ENCODE results near the gene PCDHB11. TPM values are rescaled to one million over a fixed set of nuclear protein-coding genes. Genes with fewer than 3 reads are reported as not detected.

The PCDHB11 gene
- total and polyA plus RNA-seq, 2 of the 8 experiments (the other 6 are each of a cell fraction or from before 2014, with no cell fraction given): 0.50 to 0.86 TPM

DNA sequence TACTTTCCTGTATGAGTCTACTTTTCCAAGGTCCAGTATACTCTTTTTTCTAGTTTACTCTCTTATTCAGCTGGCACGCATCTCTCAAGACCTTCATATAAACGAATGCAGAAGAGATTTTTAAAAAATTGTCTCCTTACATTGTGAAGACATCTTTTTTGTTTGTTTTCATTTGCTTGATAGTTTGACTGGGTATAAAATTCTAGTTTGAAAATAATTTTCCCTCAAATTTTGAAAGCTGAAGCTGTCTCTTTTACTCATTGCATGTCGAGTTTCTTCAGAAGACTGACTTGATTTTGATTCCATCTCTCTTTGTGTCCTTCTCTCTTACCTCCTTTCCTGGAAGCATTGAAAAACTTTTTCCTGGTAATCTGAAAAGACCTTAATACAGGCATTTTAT, 3.1 kb upstream of the PCDHB11 start:
- ChIA-PET CTCF (ENCODE audit: partially characterized antibody) (interaction anchor here (0.7 to 6.0 kb wide), 13 partner anchors 9 to 402 kb away, joined by 3 to 39 read pairs (median 4); partner anchors contain the start of genes PCDHA2, PCDHB12, PCDHB14 and PCDHB16), POLR2A (ENCODE audit: partially characterized antibody) (no interaction called here)
- Histone ChIP-seq H4K8ac (ENCODE audit: extremely low read depth, insufficient read depth, low read length) (no peak overlapping the region), H3K23me2 (ENCODE audit: low read depth, low read length) (no peaks in the 10 kb centered on the region; the same call in 1 of the 2 replicates), H4K91ac (replicated peaks; ENCODE audit: insufficient read length, low read length) (no peak overlapping the region), H3K56ac (replicated peaks; ENCODE audit: insufficient read length, low read depth, low read length) (no peak overlapping the region), H3K27ac (ENCODE audit: low read depth, low read length) (no peak overlapping the region), H2BK5ac (ENCODE audit: low read depth, low read length) (no peak overlapping the region), H3K27me3 (replicated peaks in 1 of 4; ENCODE audit: control insufficient read depth in 3 of 4, extremely low read depth in 1 of 4, insufficient read depth in 3 of 4, low read length in 3 of 4) (no peaks in the 10 kb centered on the region), H3K9me3 (ENCODE audit: insufficient read depth in 2 of 2, low read depth in 1 of 2, low read length in 1 of 2) (peaks cover 6 to 10% of the 10 kb centered on the region in 2 experiments; a peak in 2 of 4 replicates), H3K9ac (replicated peaks in 1 of 4; ENCODE audit: extremely low read depth in 1 of 4, low read depth in 3 of 4, low read length in 3 of 4) (no peak overlapping the region), H3K4me3 (ENCODE audit: extremely low read depth in 1 of 4, insufficient read depth in 2 of 4, low read depth in 3 of 4, low read length in 4 of 4) (no peak overlapping the region), H3K23ac (ENCODE audit: insufficient read length) (no peak overlapping the region), H3K18ac (ENCODE audit: extremely low read depth, low read length) (no peak overlapping the region), H2BK20ac (ENCODE audit: low read length) (no peak overlapping the region), H3K4me2 (ENCODE audit: insufficient read depth in 1 of 2, low read depth in 2 of 2, low read length in 2 of 2) (no peak overlapping the region), H3K36me3 (ENCODE audit: control insufficient read depth in 2 of 4, insufficient read depth in 4 of 4, low read length in 3 of 4) (no peaks in the 10 kb centered on the region), H2BK15ac (ENCODE audit: low read length) (no peak overlapping the region), H3K4me1 (replicated peaks in 1 of 4; ENCODE audit: control insufficient read depth in 3 of 4, insufficient read depth in 4 of 4, low read length in 3 of 4) (no peaks in the 10 kb centered on the region; a peak in 1 of 7 replicates), H4K20me1 (replicated peaks in 1 of 2; ENCODE audit: control insufficient read depth in 1 of 2, insufficient read depth in 2 of 2, low read length in 2 of 2) (no peaks in the 10 kb centered on the region), H3K79me2 (ENCODE audit: control insufficient read depth in 1 of 2, insufficient read depth in 2 of 2, low read length in 2 of 2) (no peaks in the 10 kb centered on the region), H3K4ac (replicated peaks; ENCODE audit: insufficient read length, low read depth, low read length) (no peak overlapping the region), H2AFZ (ENCODE audit: low read length) (no peak overlapping the region), H4K5ac (ENCODE audit: insufficient read length, low read depth, low read length) (no peak overlapping the region), H3K14ac (ENCODE audit: insufficient read length) (no peak overlapping the region), H2AK5ac (ENCODE audit: low read depth, low read length) (no peak overlapping the region), H3K79me1 (ENCODE audit: low read depth, low read length) (no peaks in the 10 kb centered on the region), H2BK12ac (ENCODE audit: low read depth, low read length) (no peak overlapping the region), H2BK120ac (replicated peaks; ENCODE audit: low read depth, low read length) (no peak overlapping the region)
- 86% methylated on average over 3 of the region's 3 CpGs; no CpG with 5 or more reads in 1 of the 2 experiments for WGBS, 2 experiments (ENCODE audit: extremely low coverage in 1 of 2, insufficient coverage in 1 of 2, insufficient read length in 1 of 2, insufficient replicate concordance in 2 of 2, low coverage in 1 of 2, low lambda C conversion rate in 2 of 2, missing lambda C conversion rate in 1 of 2)
- no peak for FAIRE-seq
- DNase-seq (ENCODE audit: low read depth in 1 of 2, low spot score in 2 of 2): no peak
- TF ChIP-seq FOSL1 (IDR thresholded peaks at IDR 0.05; ENCODE audit: insufficient read depth, low read depth, low read length) (no peak), JUND (IDR thresholded peaks at IDR 0.05; ENCODE audit: low read length) (no peak), BACH1 (IDR thresholded peaks at IDR 0.05; ENCODE audit: low read length) (no peak), SIRT6 (IDR thresholded peaks at IDR 0.05; ENCODE audit: low read length) (no peak), RNF2 (IDR thresholded peaks at IDR 0.05; ENCODE audit: borderline replicate concordance, low read depth, low read length, missing control alignments, poor library complexity, severe bottlenecking) (no peak), BRCA1 (IDR thresholded peaks at IDR 0.05; ENCODE audit: low read depth, low read length) (no peak), POLR2AphosphoS5 (IDR thresholded peaks at IDR 0.05; ENCODE audit: low read depth, low read length) (no peak), ZNF274 (IDR thresholded peaks at IDR 0.05; ENCODE audit: borderline replicate concordance, extremely low read depth, low read length) (no peak), TCF12 (IDR thresholded peaks at IDR 0.05; ENCODE audit: low read depth, low read length) (no peak), YY1 (IDR thresholded peaks at IDR 0.05; ENCODE audit: low read depth, low read length) (no peak), RXRA (IDR thresholded peaks at IDR 0.05; ENCODE audit: insufficient read depth, low read depth, low read length) (no peak), CBX8 (IDR thresholded peaks at IDR 0.05; ENCODE audit: borderline replicate concordance, low read depth, low read length) (no peak), KDM1A (IDR thresholded peaks at IDR 0.05; ENCODE audit: borderline replicate concordance, low read length) (no peak), CEBPB (IDR thresholded peaks at IDR 0.05; ENCODE audit: low read depth, low read length) (no peak), SIX5 (IDR thresholded peaks at IDR 0.05; ENCODE audit: low read depth, low read length) (no peak), PHF8 (conservative IDR thresholded peaks at IDR 0.05; ENCODE audit: low read depth, low read length) (no peak)
